ENCODE measurements around the gene SCCPDH. TPM values are rescaled to one million over a fixed set of nuclear protein-coding genes. Genes with fewer than 3 reads are reported as not detected.
"Not testable (repeated sequence)": the region's sequence is repeated elsewhere in the genome, so short reads cannot be mapped to it uniquely, and the experiment has no call there.

The SCCPDH gene
- total and polyA plus RNA-seq, 9 donors, result 14.7 to 26.2 (median 23.8) TPM

DNA sequence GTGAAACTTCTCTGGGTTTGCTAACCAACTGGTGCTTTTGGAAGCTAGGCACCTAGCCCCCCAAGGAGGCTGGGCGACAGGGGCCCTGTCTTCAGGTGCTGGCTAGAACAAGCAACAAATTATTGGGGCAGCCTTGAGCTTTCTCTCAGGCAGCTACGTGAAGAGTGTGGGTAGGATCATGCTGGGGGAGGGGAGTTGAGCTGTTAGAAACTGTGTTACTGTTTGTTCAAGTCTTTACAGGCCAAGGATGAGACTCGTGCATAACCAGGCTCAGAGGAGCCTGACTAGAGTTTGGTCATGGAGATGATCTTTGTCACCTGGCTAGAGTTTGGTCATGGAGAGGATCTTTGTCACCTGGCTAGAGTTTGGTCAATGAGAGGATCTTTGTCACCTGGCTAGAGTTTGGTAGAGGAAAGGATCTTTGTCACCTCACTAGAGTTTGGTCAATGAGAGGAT, 12.6 kb upstream of the SCCPDH start:
- Histone ChIP-seq H3K4me3 (no peak overlapping the region), H3K4me1 (ENCODE audit: insufficient read depth) (no peaks in the 10 kb centered on the region), H3K27me3 (no peaks in the 10 kb centered on the region), H3K36me3 (no peaks in the 10 kb centered on the region), H3K27ac (no peak overlapping the region), H3K9me3 (no peaks in the 10 kb centered on the region)
- 70 to 71% (median 71%) methylated on average over 3 of the region's 3 CpGs for WGBS, 3 donors
- DNase-seq, result no peak
- TF ChIP-seq, protein P1, sequence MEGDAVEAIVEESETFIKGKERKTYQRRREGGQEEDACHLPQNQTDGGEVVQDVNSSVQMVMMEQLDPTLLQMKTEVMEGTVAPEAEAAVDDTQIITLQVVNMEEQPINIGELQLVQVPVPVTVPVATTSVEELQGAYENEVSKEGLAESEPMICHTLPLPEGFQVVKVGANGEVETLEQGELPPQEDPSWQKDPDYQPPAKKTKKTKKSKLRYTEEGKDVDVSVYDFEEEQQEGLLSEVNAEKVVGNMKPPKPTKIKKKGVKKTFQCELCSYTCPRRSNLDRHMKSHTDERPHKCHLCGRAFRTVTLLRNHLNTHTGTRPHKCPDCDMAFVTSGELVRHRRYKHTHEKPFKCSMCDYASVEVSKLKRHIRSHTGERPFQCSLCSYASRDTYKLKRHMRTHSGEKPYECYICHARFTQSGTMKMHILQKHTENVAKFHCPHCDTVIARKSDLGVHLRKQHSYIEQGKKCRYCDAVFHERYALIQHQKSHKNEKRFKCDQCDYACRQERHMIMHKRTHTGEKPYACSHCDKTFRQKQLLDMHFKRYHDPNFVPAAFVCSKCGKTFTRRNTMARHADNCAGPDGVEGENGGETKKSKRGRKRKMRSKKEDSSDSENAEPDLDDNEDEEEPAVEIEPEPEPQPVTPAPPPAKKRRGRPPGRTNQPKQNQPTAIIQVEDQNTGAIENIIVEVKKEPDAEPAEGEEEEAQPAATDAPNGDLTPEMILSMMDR (IDR thresholded peaks at IDR 0.05), result no peak
- TF ChIP-seq POLR2A (IDR thresholded peaks at IDR 0.05) (no peak), EP300 (IDR thresholded peaks at IDR 0.05) (no peak)
- intact Hi-C loops (cut with DNase I), result no loop called here

- WGBS, 3 donors, result 92% methylated on average over 5 of the region's 5 CpGs
- H3K4me3 ChIP-seq; intact Hi-C loops (cut with DNase I): not testable (repeated sequence)
These were observed 11.8 kb upstream of the SCCPDH start for GRCh38 chr1:246712428-246712827.

DNA sequence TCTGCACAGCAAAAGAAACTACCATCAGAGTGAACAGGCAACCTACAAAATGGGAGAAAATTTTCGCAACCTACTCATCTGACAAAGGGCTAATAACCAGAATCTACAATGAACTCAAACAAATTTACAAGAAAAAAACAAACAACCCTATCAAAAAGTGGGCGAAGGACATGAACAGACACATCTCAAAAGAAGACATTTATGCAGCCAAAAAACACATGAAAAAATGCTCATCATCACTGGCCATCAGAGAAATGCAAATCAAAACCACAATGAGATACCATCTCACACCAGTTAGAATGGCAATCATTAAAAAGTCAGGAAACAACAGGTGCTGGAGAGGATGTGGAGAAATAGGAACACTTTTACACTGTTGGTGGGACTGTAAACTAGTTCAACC, 4.8 kb upstream of the SCCPDH start:
- H3K4me3 ChIP-seq; H3K4me1 ChIP-seq (ENCODE audit: insufficient read depth); DNase-seq; H3K9me3 ChIP-seq; H3K27me3 ChIP-seq; H3K36me3 ChIP-seq; H3K27ac ChIP-seq; intact Hi-C loops (cut with DNase I): not testable (repeated sequence)
- 93 to 100% methylated on average over 1 to 2 of the region's 2 CpGs; no CpG with 5 or more reads in 1 of the 3 donors for WGBS, 3 donors

More at GRCh38 chr1:246712428-246712827, 11.8 kb upstream of the SCCPDH start:
- not testable (repeated sequence) for DNase-seq; H3K27ac ChIP-seq; H3K36me3 ChIP-seq; H3K4me1 ChIP-seq (ENCODE audit: insufficient read depth); H3K9me3 ChIP-seq; H3K27me3 ChIP-seq

DNA sequence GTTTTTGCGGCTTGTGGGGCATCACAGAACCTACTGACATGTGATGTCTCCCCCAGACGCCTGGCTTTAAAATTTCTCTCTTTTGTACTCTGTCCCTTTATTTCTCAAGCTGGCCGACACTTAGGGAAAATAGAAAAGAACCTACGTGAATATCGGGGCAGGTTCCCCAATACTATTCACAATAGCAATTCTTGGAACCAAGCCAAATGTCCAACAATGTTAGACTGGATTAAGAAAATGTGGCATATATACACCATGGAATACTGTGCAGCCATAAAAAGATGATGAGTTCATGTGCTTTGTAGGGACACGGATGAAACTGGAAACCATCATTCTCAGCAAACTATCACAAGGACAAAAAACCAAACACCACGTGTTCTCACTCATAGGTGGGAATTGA, 3.4 kb upstream of the SCCPDH start:
- 89 to 91% (median 91%) methylated on average over 7 of the region's 7 CpGs for WGBS, 3 donors
- H3K36me3 ChIP-seq; H3K27ac ChIP-seq; H3K27me3 ChIP-seq; intact Hi-C loops (cut with DNase I); H3K9me3 ChIP-seq; H3K4me1 ChIP-seq (ENCODE audit: insufficient read depth); DNase-seq; H3K4me3 ChIP-seq: not testable (repeated sequence)

DNA sequence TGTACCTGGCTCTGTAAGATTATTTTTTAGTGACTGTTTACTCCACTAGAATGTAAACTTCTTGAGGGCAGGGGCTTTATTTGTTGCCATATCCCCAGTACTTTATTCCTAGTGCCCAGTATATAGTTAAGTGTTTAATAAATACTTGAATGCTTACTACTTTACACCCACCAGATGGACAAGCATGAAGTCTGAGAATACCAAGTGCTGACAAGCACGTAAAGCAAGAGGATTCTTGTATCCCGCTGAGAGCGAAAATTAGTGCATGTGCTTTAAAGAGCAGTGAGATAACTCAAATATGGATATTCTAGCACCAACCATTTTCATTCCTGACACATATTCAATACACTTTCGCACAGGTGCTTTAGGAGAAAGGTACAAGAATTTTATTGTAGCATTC, 1.5 kb upstream of the SCCPDH start:
- Histone ChIP-seq H3K27me3 (no peaks in the 10 kb centered on the region), H3K4me3 (no peak overlapping the region), H3K27ac (no peak overlapping the region), H3K4me1 (ENCODE audit: insufficient read depth) (no peaks in the 10 kb centered on the region), H3K36me3 (no peaks in the 10 kb centered on the region), H3K9me3 (no peaks in the 10 kb centered on the region)
- TF ChIP-seq POLR2A (IDR thresholded peaks at IDR 0.05) (no peak), EP300 (IDR thresholded peaks at IDR 0.05) (no peak)
- TF ChIP-seq, protein P1 (IDR thresholded peaks at IDR 0.05), result no peak
- intact Hi-C loops (cut with DNase I), result no loop called here
- DNase-seq, result no peak
- WGBS, 3 donors, result 69 to 95% (median 91%) methylated on average over 4 of the region's 4 CpGs

DNA sequence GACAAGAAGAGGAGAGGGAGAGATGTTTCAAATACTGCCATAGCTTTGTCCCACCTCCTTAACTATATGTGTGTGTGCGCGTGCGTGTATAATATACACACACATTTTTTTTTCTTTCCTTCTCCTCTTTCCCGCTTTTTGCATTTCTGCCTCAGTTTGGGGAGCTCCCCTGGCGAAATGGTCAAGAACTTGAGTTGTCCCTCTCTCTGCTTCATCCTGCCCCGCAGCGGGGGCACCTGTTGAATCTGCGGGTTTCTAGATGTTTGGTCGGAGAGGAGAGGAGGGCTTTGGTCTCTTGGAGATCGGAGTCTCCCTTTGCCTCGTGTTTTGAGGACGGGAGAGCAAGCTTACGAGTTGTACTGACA, 504 bp downstream of the SCCPDH start:
- TF ChIP-seq EP300 (IDR thresholded peaks at IDR 0.05), result no peak
- TF ChIP-seq, protein P1 (IDR thresholded peaks at IDR 0.05), result no peak
- no peak for TF ChIP-seq POLR2A (IDR thresholded peaks at IDR 0.05)
- Histone ChIP-seq H3K36me3 (no peaks in the 10 kb centered on the region), H3K27me3 (no peaks in the 10 kb centered on the region), H3K4me1 (ENCODE audit: insufficient read depth) (no peaks in the 10 kb centered on the region), H3K27ac (peak overlapping the region; percentile 89 to 91), H3K9me3 (no peaks in the 10 kb centered on the region), H3K4me3 (peak overlapping the region; percentile 89)
- intact Hi-C loops (cut with DNase I), result no loop called here
- DNase-seq, result peak in 2 of 5 donors; percentile 24 to 28
- 0 to 1% (median 1%) methylated on average over 13 of the region's 13 CpGs for WGBS, 3 donors

All from ovary (tissue), 9 donors.